NCI-H2171 (cell line): ENCODE measurements around the gene EMSY.
"Not testable (repeated sequence)": the region's sequence is repeated elsewhere in the genome, so short reads cannot be mapped to it uniquely, and the experiment has no call there.

ENCODE experiments used
- DNase-seq: peaks from one replicate; lab custom pipeline; 2025; lab: John Stamatoyannopoulos, UW

Gene EMSY

GRCh38 chr11:76568621-76569020, 123.8 kb downstream of the EMSY start:
- no peak for DNase-seq

- DNase-seq, result not testable (repeated sequence)
Observed at GRCh38 chr11:76572181-76572875, 127.5 kb downstream of the EMSY start.

DNA sequence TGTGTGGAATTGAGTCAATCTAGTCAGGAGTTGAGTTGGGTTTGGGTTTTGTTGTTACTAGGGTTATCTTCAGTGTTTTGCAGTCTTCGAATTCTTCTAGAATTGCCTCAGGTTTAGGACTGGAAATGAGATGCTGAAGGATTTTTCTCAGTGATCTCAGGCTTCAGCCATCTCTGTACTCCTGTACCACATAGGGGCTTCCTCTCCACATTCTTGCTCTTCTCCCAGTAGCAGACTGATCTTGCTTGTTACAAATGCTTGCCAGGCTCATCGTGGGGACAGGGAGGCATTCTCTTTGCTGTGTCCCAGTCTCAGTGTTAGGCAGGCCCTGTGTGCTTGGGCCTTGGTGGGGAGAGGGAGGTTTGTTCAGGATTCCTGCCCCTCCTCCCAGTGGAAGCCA, 129.6 kb downstream of the EMSY start:
- no peak for DNase-seq

GRCh38 chr11:76574879-76575278, 130.1 kb downstream of the EMSY start:
- no peak for DNase-seq

DNA sequence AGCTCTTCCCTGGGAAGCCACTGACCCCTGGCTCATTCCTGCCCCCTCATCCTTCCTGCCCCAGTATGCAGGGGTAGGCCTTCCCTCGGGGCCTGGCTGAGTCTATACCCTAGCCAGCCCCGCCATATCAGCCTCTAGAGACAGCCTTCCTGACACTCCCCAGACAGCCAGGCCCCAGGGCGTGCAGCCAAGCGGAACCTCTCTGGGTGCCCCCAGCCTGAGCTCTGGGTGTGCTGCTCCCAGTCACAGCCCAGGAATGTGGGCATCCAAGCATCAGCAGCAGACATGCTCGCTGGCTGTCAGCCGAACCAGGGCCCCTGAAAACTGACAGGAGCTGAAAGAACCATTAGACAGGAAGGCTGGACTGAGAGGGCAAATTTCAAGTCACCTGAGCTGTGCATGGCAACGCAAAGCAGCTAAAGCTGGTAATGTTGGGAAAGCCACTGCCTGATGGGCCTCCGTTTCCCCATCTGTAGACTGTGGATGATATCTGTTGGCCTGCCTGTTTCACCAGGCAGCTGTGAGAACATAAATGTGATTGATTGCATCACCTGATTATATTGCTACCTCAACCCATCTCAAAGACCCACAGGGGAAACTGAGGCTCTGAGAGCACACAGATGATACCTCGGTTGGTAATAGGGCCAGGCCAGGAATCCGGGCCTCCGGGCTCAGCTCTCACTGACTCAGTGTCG, 132.6 kb downstream of the EMSY start:
- DNase-seq, result no peak

GRCh38 chr11:76577921-76578653, 133.3 kb downstream of the EMSY start:
- no peak for DNase-seq

DNA sequence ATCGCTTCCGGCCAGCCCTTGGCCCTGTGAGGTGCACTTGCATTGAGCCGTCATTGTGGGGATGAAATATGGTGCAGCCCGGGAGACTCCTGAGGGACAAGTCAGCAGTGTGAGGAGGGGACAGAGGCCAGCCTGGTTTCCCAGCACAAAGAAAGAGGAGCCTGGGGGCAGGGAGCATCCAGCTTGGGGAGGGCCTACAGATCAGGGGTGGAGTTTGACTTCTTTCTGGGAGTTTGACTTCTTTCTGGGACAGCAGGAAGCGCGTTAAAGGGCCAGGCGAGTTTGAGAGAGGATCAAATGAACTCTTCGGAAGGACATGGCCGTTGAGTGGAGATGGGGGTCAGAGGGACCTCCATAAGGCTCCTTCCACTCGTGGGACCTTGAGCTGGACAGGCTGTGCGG, 133.8 kb downstream of the EMSY start:
- DNase-seq, result no peak

DNA sequence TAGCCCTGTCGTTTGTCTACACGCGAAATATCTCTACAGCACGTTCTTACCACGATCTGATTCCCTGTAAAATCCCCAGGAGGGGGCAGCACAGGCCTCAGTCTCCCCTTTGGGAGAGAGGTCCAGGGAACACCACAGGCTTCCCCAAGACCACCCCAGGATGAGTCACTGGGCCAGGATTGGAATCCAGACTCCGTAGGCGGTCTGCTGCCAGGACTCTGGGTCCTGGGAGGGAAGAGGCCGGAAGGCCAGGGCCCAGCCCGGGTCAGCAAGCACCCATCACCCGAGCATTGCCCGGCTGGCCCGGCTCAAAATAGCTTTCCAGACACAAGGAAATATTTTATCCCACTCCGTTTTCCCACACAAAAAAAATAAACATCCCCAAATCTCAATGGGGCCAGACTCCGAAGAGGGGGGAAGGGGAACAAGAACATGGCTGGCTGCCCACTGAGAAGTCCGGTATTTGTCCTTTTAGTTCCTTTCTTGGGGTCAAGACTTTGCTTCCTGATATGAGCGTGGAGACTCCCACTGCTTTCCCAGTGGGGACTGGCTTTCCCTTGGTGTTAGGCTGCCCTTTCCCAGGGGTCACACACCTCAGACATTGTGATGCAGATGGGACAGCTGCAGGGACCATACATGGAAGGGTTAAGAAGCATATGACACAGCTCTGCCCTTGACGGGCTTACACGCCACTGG, 134.4 kb downstream of the EMSY start:
- DNase-seq, result no peak

DNA sequence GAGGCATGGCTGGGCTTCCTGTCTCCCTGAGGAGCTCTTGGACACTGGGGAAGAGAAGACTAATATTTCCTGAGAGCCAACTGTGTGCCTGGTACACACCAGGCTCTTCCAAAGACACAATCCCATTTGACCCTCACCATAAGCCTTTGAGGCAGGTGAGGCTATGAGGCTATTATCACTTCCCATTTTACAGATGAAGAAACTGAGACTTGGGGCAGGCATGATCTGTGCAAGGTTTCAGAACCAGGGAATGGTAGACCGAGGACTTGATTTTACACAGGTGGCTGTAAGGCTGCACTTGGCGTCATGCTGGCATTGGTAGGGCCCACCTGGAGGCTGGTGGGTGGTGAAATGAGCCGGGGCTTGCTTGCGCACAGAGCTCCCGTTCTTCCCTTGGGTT, 134.9 kb downstream of the EMSY start:
- DNase-seq, result no peak

- DNase-seq, result not testable (repeated sequence)
Observed at GRCh38 chr11:76582471-76582870, 137.7 kb downstream of the EMSY start.

DNA sequence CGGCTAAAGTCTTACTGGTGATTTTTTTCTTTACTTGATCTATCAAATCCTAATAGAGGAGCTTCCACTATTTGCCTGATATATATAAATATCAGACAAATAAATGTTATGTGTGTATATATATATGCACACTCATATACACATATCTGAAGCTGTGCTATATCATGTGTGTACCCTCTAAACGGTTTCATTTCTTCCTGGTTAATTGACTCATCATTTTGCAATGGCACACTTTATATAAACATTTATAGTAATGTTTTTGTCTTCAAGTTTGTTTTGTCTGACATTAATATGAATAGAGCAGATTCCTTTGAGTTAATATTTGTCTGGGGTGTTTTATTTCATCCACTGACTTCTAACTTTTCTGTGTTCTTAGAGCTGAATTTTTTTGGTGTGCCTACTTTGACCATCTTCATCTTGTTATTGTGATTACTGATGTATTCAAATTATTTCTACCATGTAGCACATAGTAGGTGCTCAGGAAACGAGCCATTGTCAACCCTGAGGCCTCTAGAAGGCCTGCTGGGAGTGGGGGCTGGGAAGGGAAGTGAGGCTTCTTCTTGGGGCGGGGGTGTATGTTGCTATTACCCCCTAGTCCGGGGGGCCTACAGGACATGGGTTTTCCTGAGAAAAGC, 143.1 kb downstream of the EMSY start:
- no peak for DNase-seq

DNA sequence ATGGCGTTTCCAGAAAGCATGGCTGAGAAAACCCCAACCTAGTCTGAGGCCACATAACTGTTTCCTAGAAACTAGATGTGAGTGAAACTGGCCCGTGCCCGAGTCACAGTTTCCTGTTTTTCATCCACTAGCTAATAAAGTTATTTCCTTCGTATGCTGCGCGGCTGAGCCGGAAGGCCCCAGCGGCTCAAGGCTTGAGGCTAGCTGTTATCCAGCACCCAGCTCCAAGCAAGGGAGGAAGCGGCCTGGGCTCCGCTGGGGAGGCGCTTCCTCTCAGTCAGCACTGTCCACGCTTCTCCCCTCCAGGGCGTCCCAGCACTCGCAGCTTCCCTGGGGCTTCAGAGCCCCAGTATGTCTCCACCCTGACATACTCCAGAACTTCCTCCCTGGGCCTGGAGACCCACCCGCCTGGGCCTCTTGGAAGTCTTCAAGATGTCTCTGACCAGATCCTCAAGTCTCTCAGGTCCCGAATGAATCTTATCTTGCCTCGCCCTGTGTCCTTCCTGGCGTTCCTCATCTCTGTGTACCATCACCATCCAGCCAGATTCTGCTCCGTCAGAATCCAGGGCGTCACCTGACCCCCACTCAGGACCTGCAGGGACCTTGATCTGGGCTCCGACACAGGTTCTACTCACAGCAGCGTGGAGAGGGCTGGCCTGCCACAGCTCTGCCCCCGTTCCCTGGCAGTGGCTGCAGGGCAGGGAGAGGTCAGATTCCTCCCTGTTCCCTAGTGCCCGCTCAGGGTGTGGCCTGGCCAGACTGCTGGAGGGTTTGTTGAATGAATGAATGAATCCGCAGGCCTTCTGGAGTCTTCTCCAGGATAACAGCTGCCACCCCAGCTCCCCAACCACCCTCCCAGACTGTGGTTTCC, 143.9 kb downstream of the EMSY start:
- DNase-seq, result no peak

DNA sequence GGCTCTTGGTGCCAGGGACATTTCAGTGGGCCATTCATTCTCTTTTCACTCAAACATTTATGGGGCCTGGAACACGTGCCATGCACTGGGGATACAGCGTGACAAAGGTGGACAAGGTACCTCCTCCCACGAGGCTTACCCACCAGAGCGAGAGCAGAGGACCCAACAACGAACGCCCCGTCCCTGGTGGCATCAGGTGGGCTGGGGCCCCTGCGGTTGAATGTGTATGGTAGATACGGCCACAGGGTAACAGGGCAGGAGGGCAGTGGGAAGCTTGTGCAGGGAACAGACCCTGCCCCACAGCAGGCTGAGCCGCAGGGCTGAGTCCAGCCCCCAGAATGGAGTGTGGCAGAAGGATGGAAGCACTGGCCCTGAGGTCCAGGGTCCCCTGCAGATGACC, 144.7 kb downstream of the EMSY start:
- DNase-seq, result no peak

GRCh38 chr11:76589964-76590950, 145.4 kb downstream of the EMSY start:
- DNase-seq, result no peak

DNA sequence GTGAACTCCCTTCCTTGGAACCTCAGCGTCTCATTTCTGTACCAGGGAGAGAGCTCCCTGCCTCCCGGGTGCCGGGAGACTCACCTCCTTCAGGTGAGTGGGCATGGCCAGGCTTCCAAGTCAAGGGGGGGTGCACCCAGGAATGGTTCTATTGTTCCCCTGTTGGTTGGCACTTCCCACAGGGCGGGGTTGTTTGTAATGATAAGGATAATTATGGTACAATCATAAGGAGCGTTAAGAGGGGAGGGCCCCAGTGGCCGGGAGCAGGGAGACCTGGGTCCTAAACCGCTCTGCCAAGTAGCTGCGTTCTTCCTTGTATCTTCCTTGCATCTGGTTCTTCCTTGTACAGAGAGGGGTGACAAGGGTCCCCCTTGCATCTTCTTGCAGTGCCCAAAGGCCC, 146.6 kb downstream of the EMSY start:
- no peak for DNase-seq

DNA sequence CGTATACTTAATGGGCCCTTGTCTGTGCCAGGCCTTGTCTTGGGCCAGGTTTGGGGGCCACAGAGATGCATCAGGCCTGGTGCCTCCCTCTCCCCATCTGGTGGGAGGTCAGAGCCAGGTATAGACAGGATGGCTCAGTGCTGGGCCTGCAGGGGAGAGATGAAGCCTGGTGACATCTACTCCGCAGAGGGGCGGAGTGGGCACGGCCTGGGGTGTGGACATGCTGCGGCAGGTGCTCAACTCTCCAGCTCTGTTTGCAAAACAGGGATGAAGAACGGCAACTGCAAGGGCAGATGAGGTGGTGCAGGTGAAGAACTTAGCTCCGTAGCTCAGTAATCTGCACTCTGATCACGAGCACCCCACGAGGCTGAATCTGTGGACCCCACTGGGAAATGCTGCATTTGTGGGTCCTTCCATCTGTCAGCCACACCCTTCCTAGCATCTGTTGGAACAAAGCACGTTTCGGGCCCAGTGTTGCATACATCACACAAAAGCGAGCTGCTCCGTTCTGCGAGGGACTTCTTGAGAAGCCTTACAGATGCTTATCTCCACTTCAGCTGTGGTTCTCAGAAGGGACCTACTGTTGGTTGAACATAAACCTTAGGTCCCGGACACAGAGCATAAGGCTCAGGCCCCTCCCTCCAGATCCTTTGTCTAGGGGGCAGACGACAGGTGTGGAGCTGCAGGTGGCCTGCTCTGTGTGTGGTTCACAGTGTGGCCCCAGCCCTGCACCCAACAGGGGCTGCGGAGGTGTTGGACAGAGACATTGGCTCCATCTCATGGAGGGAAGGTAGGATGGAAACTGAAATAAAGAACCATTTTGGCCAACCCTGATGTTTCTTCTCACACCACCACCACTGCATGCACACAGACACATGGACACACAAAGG, 147.5 kb downstream of the EMSY start:
- DNase-seq, result no peak

GRCh38 chr11:76592961-76593360, 148.1 kb downstream of the EMSY start:
- DNase-seq, result no peak

DNA sequence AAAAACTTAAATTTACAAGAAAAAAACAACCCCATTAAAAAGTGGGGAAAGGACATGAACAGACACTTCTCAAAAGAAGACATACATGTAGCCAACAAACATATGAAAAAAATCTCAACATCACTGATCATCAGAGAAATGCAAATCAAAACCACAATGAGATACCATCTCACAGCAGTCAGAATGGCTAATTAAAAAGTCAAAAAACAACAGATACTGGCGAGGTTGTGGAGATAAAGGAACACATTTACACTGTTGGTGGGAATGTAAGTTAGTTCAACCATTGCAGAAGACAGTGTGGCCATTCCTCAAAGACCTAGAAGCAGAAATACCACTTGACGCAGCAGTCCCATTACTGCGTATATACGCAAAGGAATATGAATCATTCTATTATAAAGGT, 150.3 kb downstream of the EMSY start:
- DNase-seq, result not testable (repeated sequence)

GRCh38 chr11:76596652-76597051, 151.8 kb downstream of the EMSY start:
- DNase-seq, result no peak
